ENCODE data around the gene ZC3HAV1L. TPM values are rescaled to one million over a fixed set of nuclear protein-coding genes. Genes with fewer than 3 reads are reported as not detected.

The ZC3HAV1L gene, protein sequence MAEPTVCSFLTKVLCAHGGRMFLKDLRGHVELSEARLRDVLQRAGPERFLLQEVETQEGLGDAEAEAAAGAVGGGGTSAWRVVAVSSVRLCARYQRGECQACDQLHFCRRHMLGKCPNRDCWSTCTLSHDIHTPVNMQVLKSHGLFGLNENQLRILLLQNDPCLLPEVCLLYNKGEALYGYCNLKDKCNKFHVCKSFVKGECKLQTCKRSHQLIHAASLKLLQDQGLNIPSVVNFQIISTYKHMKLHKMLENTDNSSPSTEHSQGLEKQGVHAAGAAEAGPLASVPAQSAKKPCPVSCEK
- 3.4 and 7.7 TPM in 2 replicates for total RNA-seq

DNA sequence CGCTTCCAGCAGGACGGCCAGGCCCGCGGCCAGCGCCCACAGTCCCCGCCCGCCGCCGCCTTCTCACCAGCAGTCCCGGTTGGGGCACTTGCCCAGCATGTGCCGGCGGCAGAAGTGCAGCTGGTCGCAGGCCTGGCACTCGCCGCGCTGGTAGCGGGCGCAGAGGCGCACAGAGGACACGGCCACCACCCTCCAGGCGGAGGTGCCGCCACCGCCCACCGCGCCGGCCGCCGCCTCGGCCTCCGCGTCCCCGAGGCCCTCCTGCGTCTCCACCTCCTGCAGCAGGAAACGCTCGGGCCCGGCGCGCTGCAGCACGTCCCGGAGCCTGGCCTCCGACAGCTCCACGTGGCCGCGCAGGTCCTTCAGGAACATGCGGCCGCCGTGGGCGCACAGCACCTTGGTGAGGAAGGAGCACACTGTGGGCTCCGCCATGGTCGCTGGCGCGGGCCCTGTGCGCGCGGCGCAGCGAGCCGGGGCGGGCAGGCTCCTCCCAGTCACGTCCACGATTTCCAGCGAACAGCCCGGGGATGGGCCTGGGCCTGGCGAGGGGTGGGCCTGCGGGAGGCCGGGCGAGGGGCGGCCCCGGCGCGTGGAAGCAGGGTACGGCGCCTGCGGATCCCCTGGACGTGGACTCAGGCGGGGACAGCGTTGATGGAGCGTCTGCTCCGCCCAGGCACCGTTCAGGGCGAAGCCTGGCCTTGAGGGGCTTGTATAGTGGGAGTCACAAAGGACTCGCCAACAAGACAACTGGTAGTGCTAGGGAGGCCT, at the start of gene ZC3HAV1L:
ZC3HAV1L (minus strand) TSS at position 457 of the 768 bp plus-strand sequence; CDS start at position 432, 25 bp downstream.

DNA sequence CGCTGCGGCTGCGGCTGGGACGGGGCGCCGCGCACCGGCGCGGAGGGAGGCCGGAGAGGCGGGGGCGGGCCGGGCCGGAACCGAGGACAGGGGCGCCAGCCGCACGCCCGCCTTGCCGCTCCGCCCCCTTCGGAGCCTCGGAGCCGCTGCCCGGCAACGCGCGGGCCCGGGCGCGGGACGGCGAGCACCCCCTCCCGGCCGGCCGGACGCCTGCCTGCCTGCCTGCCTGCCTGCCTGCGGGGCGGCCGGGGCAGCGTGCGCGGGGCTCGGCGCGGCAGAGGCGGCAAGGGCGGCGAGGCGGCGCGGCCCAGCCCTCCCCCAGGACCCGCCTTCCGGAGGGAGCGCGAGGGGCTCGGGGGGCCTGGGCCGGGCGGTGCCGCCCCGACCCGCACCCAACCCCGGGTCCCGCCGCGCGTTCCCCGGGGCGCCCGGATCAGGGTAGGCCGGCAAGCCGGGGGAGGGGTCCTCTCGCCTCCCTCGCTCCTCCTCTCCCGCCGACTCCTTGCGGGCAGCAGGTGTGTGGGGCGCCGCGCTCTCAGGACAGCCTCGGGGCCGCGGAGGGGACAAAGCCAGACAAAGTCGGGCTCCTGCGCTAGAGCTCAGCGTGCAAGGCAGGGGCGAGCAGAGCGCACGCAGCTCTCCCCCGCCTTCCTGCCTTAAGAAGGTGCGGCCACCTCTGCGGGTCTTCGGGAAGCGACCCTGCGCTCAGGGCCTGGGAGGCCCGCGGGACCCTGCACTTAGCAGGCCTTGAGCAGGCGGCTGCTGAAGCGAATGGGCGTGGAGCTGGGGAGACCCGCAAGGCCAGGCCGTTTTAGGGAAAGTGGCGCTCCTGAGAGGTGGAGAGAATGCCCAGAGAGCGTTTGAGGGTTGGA, 54.3 kb downstream of the ZC3HAV1L start, which contains the start of gene KIAA1549:
KIAA1549 (minus strand) TSS at position 58 of the 872 bp plus-strand sequence. CDS start 120 bp downstream, outside the sequence.

Other genes starting within 250 kb of the ZC3HAV1L start
- gene TMEM213, start 238.0 kb downstream of the ZC3HAV1L start, total RNA-seq = not detected in 2 replicates
- 0.09 and 0.14 TPM in 2 replicates for gene ATP6V0A4, start 237.8 kb downstream of the ZC3HAV1L start, total RNA-seq
- gene KIAA1549, start 54.7 kb downstream of the ZC3HAV1L start, total RNA-seq = 1.4 and 1.5 TPM in 2 replicates
- 20.9 and 25.9 TPM in 2 replicates for gene ZC3HAV1, start 73.7 kb upstream of the ZC3HAV1L start, total RNA-seq
- 3.4 and 4.1 TPM in 2 replicates for gene UBN2, start 195.2 kb upstream of the ZC3HAV1L start, total RNA-seq